GM23338 (cell line): Measurements from ENCODE around the gene SPATA9.

Experiments used
- CTCF ChIP-seq, 2 experiments: fragments of 200-600 bp in 1 of 2; sonication (generic) in 1 of 2; conservative IDR thresholded peaks; 2 replicates each; pipeline versions ENCODE4 v1.5.1 to v1.6.1; 2016 to 2017; ENCODE audit warnings: antibody characterized with exemption in 2 of 2, low read depth in 2 of 2, mild to moderate bottlenecking in 2 of 2, moderate library complexity in 1 of 2
- EZH2phosphoT487 ChIP-seq: fragments of 200-600 bp; sonication (generic); IDR thresholded peaks from one replicate; pipeline ENCODE4 v1.8.1; 2018; ENCODE audit warnings: antibody characterized with exemption; ENCODE audit not compliant: unreplicated experiment
- JUNB ChIP-seq: IDR thresholded peaks from one replicate; pipeline ENCODE4 v1.6.1; 2016; ENCODE audit warnings: antibody characterized with exemption; ENCODE audit not compliant: unreplicated experiment
- POLR2AphosphoS5 ChIP-seq: IDR thresholded peaks from 2 replicates; pipeline ENCODE4 v1.6.1; 2016; ENCODE audit warnings: antibody characterized with exemption, low read depth
- REST ChIP-seq: IDR thresholded peaks from one replicate; pipeline ENCODE4 v1.6.1; 2018; ENCODE audit warnings: antibody characterized with exemption; ENCODE audit not compliant: unreplicated experiment

GRCh38 chr5:95730730-95731570 lies 48.2 kb upstream of the SPATA9 start, which contains the start of gene RHOBTB3:
- TF ChIP-seq CTCF (conservative IDR thresholded peaks at IDR 0.05; ENCODE audit: low read depth in 2 of 2) (no peak), POLR2AphosphoS5 (no peak), REST (no peak), EZH2phosphoT487 (no peak), JUNB (no peak)
